OCI-LY7 (cell line): ENCODE results near the gene COL4A2. TPM values are rescaled to one million over a fixed set of nuclear protein-coding genes. Genes with fewer than 3 reads are reported as not detected.

Source experiments
- BruUV-seq: library from RNA; stranded (reverse); fragments of 400-500 nt; replicated peaks from 2 replicates; lab custom pipeline; 2021; lab: Mats Ljungman, UMichigan
- CTCF ChIA-PET: fragments of 300-600 bp; sonication (Branson Sonifier 250); formaldehyde crosslinking; loops from one replicate; lab custom pipeline; 2022; ENCODE audit warnings: antibody characterized with exemption; ENCODE audit not compliant: unreplicated experiment; lab: Charles Lee
- POLR2A ChIA-PET: fragments of 300-600 bp; sonication (Branson Sonifier 250); formaldehyde crosslinking; loops from one replicate; lab custom pipeline; 2022; ENCODE audit warnings: antibody characterized with exemption; lab: Charles Lee
- DNase-seq: peaks from one replicate; pipeline ENCODE4 v3.0.0-alpha.2; 2015; ENCODE audit warnings: low spot score
- H2AFZ ChIP-seq: fragments of 200-600 bp; sonication (generic), shearing (Covaris generic); 2 replicates; pipeline ENCODE4 v1.6.1; 2014; ENCODE audit warnings: mild to moderate bottlenecking, antibody characterized with exemption, low read length, moderate library complexity
- H3K27ac ChIP-seq: fragments of 200-600 bp; sonication (generic); 2 replicates; pipeline ENCODE4 v1.5.1; 2014; ENCODE audit warnings: mixed run types, low read depth, mild to moderate bottlenecking, moderate library complexity, low read length, inconsistent platforms; ENCODE audit not compliant: poor library complexity, severe bottlenecking
- H3K36me3 ChIP-seq: fragments of 200-600 bp; sonication (generic); 2 replicates; pipeline ENCODE4 v1.6.1; 2014; ENCODE audit warnings: mild to moderate bottlenecking, antibody characterized with exemption, low read length, moderate library complexity, mixed read lengths; ENCODE audit not compliant: insufficient read depth
- H3K4me1 ChIP-seq: fragments of 200-600 bp; sonication (generic); 2 replicates; pipeline ENCODE4 v1.5.1; 2014; ENCODE audit warnings: mild to moderate bottlenecking, low read length; ENCODE audit not compliant: insufficient read depth, poor library complexity, severe bottlenecking
- H3K4me2 ChIP-seq: fragments of 200-600 bp; sonication (generic); 2 replicates; pipeline ENCODE4 v1.6.1; 2014; ENCODE audit warnings: mild to moderate bottlenecking, low read length
- H3K4me3 ChIP-seq: fragments of 200-600 bp; sonication (generic); 2 replicates; pipeline ENCODE4 v1.5.1; 2014; ENCODE audit warnings: mild to moderate bottlenecking, low read depth, low read length; ENCODE audit not compliant: poor library complexity, severe bottlenecking
- H3K79me2 ChIP-seq: fragments of 200-600 bp; sonication (generic); 2 replicates; pipeline ENCODE4 v1.6.1; 2016; ENCODE audit warnings: low read depth, mild to moderate bottlenecking, low read length, moderate library complexity, mixed read lengths; ENCODE audit not compliant: insufficient read depth
- H3K9me2 ChIP-seq: fragments of 200-600 bp; sonication (generic); 2 replicates; pipeline ENCODE4 v1.6.1; 2016; ENCODE audit warnings: mild to moderate bottlenecking, low read length, mixed read lengths; ENCODE audit not compliant: insufficient read depth
- H3K9me3 ChIP-seq: fragments of 200-600 bp; sonication (generic); 2 replicates; pipeline ENCODE4 v1.6.1; 2014; ENCODE audit warnings: mild to moderate bottlenecking, mixed run types, low read length, mixed read lengths
- H4K20me1 ChIP-seq: fragments of 200-600 bp; sonication (generic); 2 replicates; pipeline ENCODE4 v1.6.1; 2014; ENCODE audit warnings: mild to moderate bottlenecking, antibody characterized with exemption, low read length, moderate library complexity, mixed read lengths; ENCODE audit not compliant: insufficient read depth
- CTCF ChIP-seq: fragments of 200-600 bp; sonication (generic); conservative IDR thresholded peaks from 2 replicates; pipeline ENCODE4 v1.5.1; 2014; ENCODE audit warnings: mild to moderate bottlenecking, antibody characterized with exemption, low read length, moderate library complexity, mixed read lengths
- EZH2phosphoT487 ChIP-seq: fragments of 200-600 bp; sonication (generic); IDR thresholded peaks from 2 replicates; pipeline ENCODE4 v1.6.1; 2018; ENCODE audit warnings: low read depth, borderline replicate concordance, mild to moderate bottlenecking, mixed run types, antibody characterized with exemption, low read length, moderate library complexity, mixed read lengths
- intact Hi-C: fragments of 100-400 bp; cut with micrococcal nuclease; formaldehyde crosslinking; loops from one replicate; pipeline ENCODE4 v1.10.0; 2022; ENCODE audit not compliant: unreplicated experiment
- total RNA-seq, 2 experiments: library from RNA; depleted of rRNA in 1 of 2; stranded (reverse); fragments of >200 nt in 1 of 2; shearing (Covaris generic) in 1 of 2; gene quantifications; 2 replicates each; pipeline ENCODE4 v1.2.3, GENCODE V29; 2014 to 2022

COL4A2 gene
- total RNA-seq, 2 experiments from 2014 or later: 0.34 TPM; not detected in 1

- CTCF ChIA-PET: no interaction called here
- no peak overlapping the region for H3K4me3 ChIP-seq
- intact Hi-C loops: no loop called here
- H4K20me1 ChIP-seq: no peaks in the 10 kb centered on the region
- TF ChIP-seq CTCF: no peak
- no peak for TF ChIP-seq EZH2phosphoT487
- no peaks in the 10 kb centered on the region for H3K36me3 ChIP-seq
- DNase-seq: no peak
- no peaks in the 10 kb centered on the region for H3K9me3 ChIP-seq
- no TSS peak for BruUV-seq
- no peak overlapping the region for H3K4me2 ChIP-seq
- no peak overlapping the region for H2AFZ ChIP-seq
- no peaks in the 10 kb centered on the region for H3K79me2 ChIP-seq
- POLR2A ChIA-PET: no interaction called here
- no peaks in the 10 kb centered on the region for H3K4me1 ChIP-seq
- H3K9me2 ChIP-seq: no peaks in the 10 kb centered on the region
- no peak overlapping the region for H3K27ac ChIP-seq
Observed at GRCh38 chr13:110293649-110294048, 13.4 kb upstream of the COL4A2 start.

GRCh38 chr13:110294146-110294545 is 12.9 kb upstream of the COL4A2 start:
- no peak for TF ChIP-seq EZH2phosphoT487
- TF ChIP-seq CTCF: no peak
- H3K79me2 ChIP-seq: no peaks in the 10 kb centered on the region
- no peak overlapping the region for H3K4me2 ChIP-seq
- CTCF ChIA-PET: no interaction called here
- no peaks in the 10 kb centered on the region for H3K9me2 ChIP-seq
- no peak for DNase-seq
- no peak overlapping the region for H3K4me3 ChIP-seq
- no peak overlapping the region for H3K27ac ChIP-seq
- BruUV-seq: no TSS peak
- H3K4me1 ChIP-seq: no peaks in the 10 kb centered on the region
- no peak overlapping the region for H2AFZ ChIP-seq
- intact Hi-C loops: no loop called here
- H3K9me3 ChIP-seq: no peaks in the 10 kb centered on the region
- H3K36me3 ChIP-seq: no peaks in the 10 kb centered on the region
- H4K20me1 ChIP-seq: no peaks in the 10 kb centered on the region
- POLR2A ChIA-PET: no interaction called here

GRCh38 chr13:110294622-110295021 is 12.5 kb upstream of the COL4A2 start:
- no TSS peak for BruUV-seq
- no peak overlapping the region for H3K4me3 ChIP-seq
- H4K20me1 ChIP-seq: no peaks in the 10 kb centered on the region
- no peaks in the 10 kb centered on the region for H3K9me2 ChIP-seq
- DNase-seq: no peak
- H3K4me2 ChIP-seq: no peak overlapping the region
- H3K27ac ChIP-seq: no peak overlapping the region
- H3K36me3 ChIP-seq: no peaks in the 10 kb centered on the region
- H3K79me2 ChIP-seq: no peaks in the 10 kb centered on the region
- no peak overlapping the region for H2AFZ ChIP-seq
- no peaks in the 10 kb centered on the region for H3K9me3 ChIP-seq
- CTCF ChIA-PET: no interaction called here
- H3K4me1 ChIP-seq: no peaks in the 10 kb centered on the region
- POLR2A ChIA-PET: no interaction called here
- intact Hi-C loops: no loop called here
- TF ChIP-seq EZH2phosphoT487 (no peak), CTCF (no peak)
